ENCODE results near the gene APAF1. TPM values are rescaled to one million over a fixed set of nuclear protein-coding genes. Genes with fewer than 3 reads are reported as not detected.

APAF1 gene
- total and polyA plus RNA-seq, 9 of the 15 experiments (the other 6 are each of a cell fraction or from before 2014, with no cell fraction given), result 5.1 to 15.7 (median 9.9) TPM

GRCh38 chr12:98736352-98737321 is 91.5 kb downstream of the APAF1 start (continued):
- no peak for TF ChIP-seq CHD7 (IDR thresholded peaks at IDR 0.05; ENCODE audit: low read depth, low read length)
- TF ChIP-seq ZBTB7A (IDR thresholded peaks at IDR 0.05; ENCODE audit: borderline replicate concordance, control insufficient read depth, low read depth, low read length), result no peak
- TF ChIP-seq NFIC (IDR thresholded peaks at IDR 0.05), result peak; percentile 6; the same call in 1 of the 2 replicates
- TF ChIP-seq ZNF518B (CRISPR knock-in tag; IDR thresholded peaks at IDR 0.05), result no peak
- TF ChIP-seq SMARCE1 (IDR thresholded peaks at IDR 0.05), result peak; percentile 42; the same call in 1 of the 2 replicates
- TF ChIP-seq ZNF398 (CRISPR knock-in tag; IDR thresholded peaks at IDR 0.05), result no peak
- 0 out of 2 replicates have a peak, but pooled peaks have one; percentile 9 for TF ChIP-seq NCOR1 (IDR thresholded peaks at IDR 0.05)
- TF ChIP-seq MEIS2 (IDR thresholded peaks at IDR 0.05; ENCODE audit: partially characterized antibody), result peak; percentile 38

Data from K562 (cell line).